HepG2 (cell line): ENCODE measurements around the gene ZNF615.
"Not testable (repeated sequence)": the region's sequence is repeated elsewhere in the genome, so short reads cannot be mapped to it uniquely, and the experiment has no call there.

Experiments
- ATF1 ChIP-seq: IDR thresholded peaks from 2 replicates; pipeline ENCODE4 v1.6.1; 2016; ENCODE audit warnings: mild to moderate bottlenecking, control low read depth
- CTCF ChIP-seq: sonication (generic); formaldehyde crosslinking; IDR thresholded peaks from 2 replicates; pipeline ENCODE4 v1.5.0; 2020; ENCODE audit warnings: mild to moderate bottlenecking, missing genetic modification reagents, moderate library complexity
- EHMT2 ChIP-seq: fragments of 200-600 bp; sonication (generic); IDR thresholded peaks from 2 replicates; pipeline ENCODE4 v1.7.0; 2017; ENCODE audit warnings: antibody characterized with exemption, low read depth, low read length, borderline replicate concordance
- EZH2 ChIP-seq: conservative IDR thresholded peaks from 2 replicates; pipeline ENCODE4 v1.6.1; 2012; ENCODE audit warnings: mild to moderate bottlenecking, low read depth, low read length, moderate library complexity
- MAX ChIP-seq: IDR thresholded peaks from 2 replicates; pipeline ENCODE4 v1.6.1; 2012; ENCODE audit warnings: inconsistent platforms
- POLR2AphosphoS5 ChIP-seq: IDR thresholded peaks from 2 replicates; pipeline ENCODE4 v1.6.1; 2012; ENCODE audit warnings: low read depth, low read length
- ZNF512 ChIP-seq: sonication (generic); formaldehyde crosslinking; IDR thresholded peaks from 2 replicates; pipeline ENCODE4 v1.4.0; 2020; ENCODE audit warnings: mild to moderate bottlenecking, missing genetic modification reagents
- ZNF549 ChIP-seq: sonication (generic); formaldehyde crosslinking; IDR thresholded peaks from 2 replicates; pipeline ENCODE4 v1.5.0; 2020; ENCODE audit warnings: missing genetic modification reagents
- ZSCAN29 ChIP-seq: sonication (generic); formaldehyde crosslinking; conservative IDR thresholded peaks from 2 replicates; pipeline ENCODE4 v1.4.0; 2020; ENCODE audit warnings: mild to moderate bottlenecking, missing genetic modification reagents

GRCh38 chr19:52024478-52024877 is 16.5 kb upstream of the ZNF615 start:
- not testable (repeated sequence) for TF ChIP-seq EHMT2; CTCF; ZSCAN29 (CRISPR knock-in tag); ATF1 (CRISPR knock-in tag); ZNF549; ZNF512 (CRISPR knock-in tag); EZH2; POLR2AphosphoS5; MAX
